ENCODE results near the gene SIMC1. TPM values are rescaled to one million over a fixed set of nuclear protein-coding genes. Genes with fewer than 3 reads are reported as not detected.

Gene SIMC1
- total and polyA plus RNA-seq, 2 experiments from 2014 or later = 3.5 to 8.6 TPM

- H3K4me1 ChIP-seq (ENCODE audit: insufficient read depth) = no peaks in the 10 kb centered on the region
- in situ Hi-C loops (cut with MboI) = no loop called here
- no peak overlapping the region for H3K4me3 ChIP-seq
- H3K36me3 ChIP-seq (ENCODE audit: low read depth) = peaks cover 71% of the 10 kb centered on the region; the same call in 1 of the 2 replicates
- peaks cover 18% of the 10 kb centered on the region; the same call in 1 of the 2 replicates for H4K20me1 ChIP-seq (ENCODE audit: insufficient read depth)
- no peak overlapping the region for H2AFZ ChIP-seq
- no peaks in the 10 kb centered on the region for H3K27me3 ChIP-seq (replicated peaks; ENCODE audit: insufficient read depth)
- H3K4me2 ChIP-seq (ENCODE audit: unreplicated experiment) = no peak overlapping the region
- WGBS, 2 experiments (ENCODE audit: low coverage in 1 of 2, low lambda C conversion rate in 2 of 2, missing lambda C conversion rate in 2 of 2) = 89 to 91% methylated on average over 5 of the region's 5 CpGs
- H3K27ac ChIP-seq = no peak overlapping the region
- no peak for DNase-seq
- H3K79me2 ChIP-seq (ENCODE audit: insufficient read depth) = peaks cover 87% of the 10 kb centered on the region
- no peak for TF ChIP-seq EZH2 (IDR thresholded peaks at IDR 0.05; ENCODE audit: insufficient read depth, poor library complexity, severe bottlenecking)
- no peak for TF ChIP-seq EZH2phosphoT487 (IDR thresholded peaks at IDR 0.05; ENCODE audit: insufficient read depth, low read depth)
- no peaks in the 10 kb centered on the region for H3K9me2 ChIP-seq (ENCODE audit: insufficient read depth)
- H3F3A ChIP-seq (ENCODE audit: insufficient read depth) = no peaks in the 10 kb centered on the region
- no peak overlapping the region for H3K9ac ChIP-seq
- no peaks in the 10 kb centered on the region for H3K9me3 ChIP-seq (ENCODE audit: low read depth)
Measured at GRCh38 chr5:176352116-176352878, 114.1 kb downstream of the SIMC1 start.

GRCh38 chr5:176353533-176353932, 115.3 kb downstream of the SIMC1 start:
- Histone ChIP-seq H2AFZ (no peak overlapping the region), H3K27ac (no peak overlapping the region), H3K4me1 (ENCODE audit: insufficient read depth) (no peaks in the 10 kb centered on the region), H3K27me3 (replicated peaks; ENCODE audit: insufficient read depth) (no peaks in the 10 kb centered on the region), H3K79me2 (ENCODE audit: insufficient read depth) (peaks cover 99% of the 10 kb centered on the region), H3K36me3 (ENCODE audit: low read depth) (peaks cover 68% of the 10 kb centered on the region; the same call in 1 of the 2 replicates), H4K20me1 (ENCODE audit: insufficient read depth) (peaks cover 18% of the 10 kb centered on the region; the same call in 1 of the 2 replicates), H3F3A (ENCODE audit: insufficient read depth) (no peaks in the 10 kb centered on the region), H3K4me2 (ENCODE audit: unreplicated experiment) (no peak overlapping the region), H3K9me3 (ENCODE audit: low read depth) (no peaks in the 10 kb centered on the region), H3K9ac (no peak overlapping the region), H3K9me2 (ENCODE audit: insufficient read depth) (no peaks in the 10 kb centered on the region), H3K4me3 (no peak overlapping the region)
- no peak for DNase-seq
- TF ChIP-seq EZH2 (IDR thresholded peaks at IDR 0.05; ENCODE audit: insufficient read depth, poor library complexity, severe bottlenecking) (no peak), EZH2phosphoT487 (IDR thresholded peaks at IDR 0.05; ENCODE audit: insufficient read depth, low read depth) (no peak)
- in situ Hi-C loops (cut with MboI) = no loop called here
- WGBS, 2 experiments (ENCODE audit: low coverage in 1 of 2, low lambda C conversion rate in 2 of 2, missing lambda C conversion rate in 2 of 2) = 95 to 98% methylated on average over 4 of the region's 4 CpGs

- H3K9me3 ChIP-seq (ENCODE audit: low read depth) = no peaks in the 10 kb centered on the region
- H3K79me2 ChIP-seq (ENCODE audit: insufficient read depth) = peaks cover 100% of the 10 kb centered on the region
- H3K4me1 ChIP-seq (ENCODE audit: insufficient read depth) = no peaks in the 10 kb centered on the region
- H3K4me2 ChIP-seq (ENCODE audit: unreplicated experiment) = no peak overlapping the region
- H3K36me3 ChIP-seq (ENCODE audit: low read depth) = peaks cover 53% of the 10 kb centered on the region; the same call in 1 of the 2 replicates
- H3K9ac ChIP-seq = no peak overlapping the region
- no peaks in the 10 kb centered on the region for H3F3A ChIP-seq (ENCODE audit: insufficient read depth)
- WGBS, 2 experiments (ENCODE audit: low coverage in 1 of 2, low lambda C conversion rate in 2 of 2, missing lambda C conversion rate in 2 of 2) = 95 to 97% methylated on average over 16 of the region's 16 CpGs
- H3K27me3 ChIP-seq (replicated peaks; ENCODE audit: insufficient read depth) = no peaks in the 10 kb centered on the region
- TF ChIP-seq EZH2phosphoT487 (IDR thresholded peaks at IDR 0.05; ENCODE audit: insufficient read depth, low read depth) = no peak
- no peak for TF ChIP-seq EZH2 (IDR thresholded peaks at IDR 0.05; ENCODE audit: insufficient read depth, poor library complexity, severe bottlenecking)
- no peak overlapping the region for H3K27ac ChIP-seq
- no peak overlapping the region for H2AFZ ChIP-seq
- no peaks in the 10 kb centered on the region for H3K9me2 ChIP-seq (ENCODE audit: insufficient read depth)
- in situ Hi-C loops (cut with MboI) = no loop called here
- H3K4me3 ChIP-seq = no peak overlapping the region
- H4K20me1 ChIP-seq (ENCODE audit: insufficient read depth) = 0 out of 2 replicates have a peak, but pooled peaks cover 15% of the 10 kb centered on the region
- no peak for DNase-seq
Measured at GRCh38 chr5:176355400-176356178, 117.4 kb downstream of the SIMC1 start.

- no peaks in the 10 kb centered on the region for H3K9me2 ChIP-seq (ENCODE audit: insufficient read depth)
- TF ChIP-seq EZH2 (IDR thresholded peaks at IDR 0.05; ENCODE audit: insufficient read depth, poor library complexity, severe bottlenecking) (no peak), EZH2phosphoT487 (IDR thresholded peaks at IDR 0.05; ENCODE audit: insufficient read depth, low read depth) (no peak)
- no peak overlapping the region for H3K9ac ChIP-seq
- H3K27ac ChIP-seq = no peak overlapping the region
- H3K4me1 ChIP-seq (ENCODE audit: insufficient read depth) = no peaks in the 10 kb centered on the region
- H2AFZ ChIP-seq = no peak overlapping the region
- peaks cover 100% of the 10 kb centered on the region for H3K79me2 ChIP-seq (ENCODE audit: insufficient read depth)
- H3K4me2 ChIP-seq (ENCODE audit: unreplicated experiment) = no peak overlapping the region
- H3K9me3 ChIP-seq (ENCODE audit: low read depth) = no peaks in the 10 kb centered on the region
- H3K4me3 ChIP-seq = no peak overlapping the region
- no peaks in the 10 kb centered on the region for H3K27me3 ChIP-seq (replicated peaks; ENCODE audit: insufficient read depth)
- H3F3A ChIP-seq (ENCODE audit: insufficient read depth) = no peaks in the 10 kb centered on the region
- no peak for DNase-seq
- 92 to 94% methylated on average over 3 of the region's 3 CpGs for WGBS, 2 experiments (ENCODE audit: low coverage in 1 of 2, low lambda C conversion rate in 2 of 2, missing lambda C conversion rate in 2 of 2)
- in situ Hi-C loops (cut with MboI) = no loop called here
- peaks cover 50% of the 10 kb centered on the region; the same call in 1 of the 2 replicates for H3K36me3 ChIP-seq (ENCODE audit: low read depth)
- 0 out of 2 replicates have a peak, but pooled peaks cover 15% of the 10 kb centered on the region for H4K20me1 ChIP-seq (ENCODE audit: insufficient read depth)
Measured at GRCh38 chr5:176356179-176356566, 117.9 kb downstream of the SIMC1 start.
